NOMO-1 (cell line): ENCODE measurements around the gene PRSS53.

Source experiments
- DNase-seq, 2 experiments: peaks; one replicate each; lab custom pipeline; 2025; ENCODE audit not compliant: unreplicated experiment in 2 of 2; lab: John Stamatoyannopoulos, UW

PRSS53 gene

GRCh38 chr16:31055613-31056012 lies 33.1 kb downstream of the PRSS53 start:
- DNase-seq, result no peak

- DNase-seq, result peak; percentile 6 to 18
Measured at GRCh38 chr16:31052114-31052513, 36.6 kb downstream of the PRSS53 start.

GRCh38 chr16:31050280-31051030 lies 38.3 kb downstream of the PRSS53 start:
- DNase-seq, result no peak

GRCh38 chr16:31043898-31044481 lies 44.8 kb downstream of the PRSS53 start:
- no peak for DNase-seq

- DNase-seq, result no peak
Measured at GRCh38 chr16:31043352-31043751, 45.4 kb downstream of the PRSS53 start.

GRCh38 chr16:31042866-31043265 lies 45.9 kb downstream of the PRSS53 start:
- no peak for DNase-seq

GRCh38 chr16:31038993-31039392 lies 49.8 kb downstream of the PRSS53 start:
- no peak for DNase-seq

GRCh38 chr16:31036691-31037090 lies 52.1 kb downstream of the PRSS53 start:
- no peak for DNase-seq

GRCh38 chr16:31033709-31034492 lies 54.8 kb downstream of the PRSS53 start:
- DNase-seq, result peak; percentile 45 to 74
